ENCODE data around the gene NRG3.

NRG3 gene

GRCh38 chr10:82742898-82743297 lies 867.9 kb downstream of the NRG3 start:
- Histone ChIP-seq H3K4me3 (no peak overlapping the region), H3K27ac (no peak overlapping the region)
- TF ChIP-seq CTCF (IDR thresholded peaks at IDR 0.05), result no peak
- DNase-seq (ENCODE audit: low spot score), result no peak

- no peak overlapping the region for H3K4me3 ChIP-seq
- DNase-seq (ENCODE audit: low spot score), result no peak
- no peak for TF ChIP-seq CTCF (IDR thresholded peaks at IDR 0.05)
- no peak overlapping the region for H3K27ac ChIP-seq
These were observed 875.5 kb downstream of the NRG3 start for GRCh38 chr10:82750538-82750937.

GRCh38 chr10:82757397-82757796 lies 882.4 kb downstream of the NRG3 start:
- no peak for DNase-seq (ENCODE audit: low spot score)
- TF ChIP-seq CTCF (IDR thresholded peaks at IDR 0.05), result no peak
- Histone ChIP-seq H3K4me3 (no peak overlapping the region), H3K27ac (no peak overlapping the region)

GRCh38 chr10:82757901-82758300 lies 882.9 kb downstream of the NRG3 start:
- no peak for TF ChIP-seq CTCF (IDR thresholded peaks at IDR 0.05)
- no peak for DNase-seq (ENCODE audit: low spot score)
- Histone ChIP-seq H3K27ac (no peak overlapping the region), H3K4me3 (no peak overlapping the region)

GRCh38 chr10:82759050-82759449 lies 884.1 kb downstream of the NRG3 start:
- DNase-seq (ENCODE audit: low spot score), result no peak
- no peak for TF ChIP-seq CTCF (IDR thresholded peaks at IDR 0.05)
- H3K4me3 ChIP-seq, result no peak overlapping the region
- H3K27ac ChIP-seq, result no peak overlapping the region

GRCh38 chr10:82762641-82763040 lies 887.6 kb downstream of the NRG3 start:
- Histone ChIP-seq H3K4me3 (no peak overlapping the region), H3K27ac (no peak overlapping the region)
- no peak for TF ChIP-seq CTCF (IDR thresholded peaks at IDR 0.05)
- no peak for DNase-seq (ENCODE audit: low spot score)

GRCh38 chr10:82768040-82768439 lies 893.0 kb downstream of the NRG3 start:
- TF ChIP-seq CTCF (IDR thresholded peaks at IDR 0.05), result no peak
- no peak overlapping the region for H3K27ac ChIP-seq
- no peak for DNase-seq (ENCODE audit: low spot score)
- no peak overlapping the region for H3K4me3 ChIP-seq
